DOHH2 (cell line): Measurements from ENCODE around the gene DNAJC19.

Experiments used
- H3F3A ChIP-seq: fragments of 200-600 bp; sonication (generic), shearing (Covaris generic); 2 replicates; pipeline ENCODE4 v1.6.0; 2016; ENCODE audit warnings: antibody characterized with exemption, mild to moderate bottlenecking; ENCODE audit not compliant: control insufficient read depth, insufficient read depth
- H3K27ac ChIP-seq: fragments of 200-600 bp; sonication (generic); 2 replicates; pipeline ENCODE4 v1.5.1; 2014; ENCODE audit warnings: low read depth, mild to moderate bottlenecking, low read length, moderate library complexity
- H3K27me3 ChIP-seq: fragments of 200-600 bp; sonication (generic); 2 replicates; pipeline ENCODE4 v1.6.1; 2014; ENCODE audit warnings: mild to moderate bottlenecking, low read length, mixed read lengths; ENCODE audit not compliant: control insufficient read depth
- H3K36me3 ChIP-seq: fragments of 200-600 bp; sonication (generic); 2 replicates; pipeline ENCODE4 v1.6.1; 2014; ENCODE audit warnings: mild to moderate bottlenecking, low read length, moderate library complexity, mixed read lengths; ENCODE audit not compliant: control insufficient read depth
- H3K4me1 ChIP-seq: fragments of 200-600 bp; sonication (generic); 2 replicates; pipeline ENCODE4 v1.6.1; 2014; ENCODE audit warnings: mild to moderate bottlenecking, low read length, mixed read lengths; ENCODE audit not compliant: control insufficient read depth
- H3K4me2 ChIP-seq: fragments of 200-600 bp; sonication (generic); 2 replicates; pipeline ENCODE4 v1.6.0; 2014; ENCODE audit warnings: mild to moderate bottlenecking, low read length, moderate library complexity
- H3K4me3 ChIP-seq: fragments of 200-600 bp; sonication (generic); 2 replicates; pipeline ENCODE4 v1.5.1; 2014; ENCODE audit warnings: mild to moderate bottlenecking, low read length, mixed read lengths
- H3K79me2 ChIP-seq: fragments of 200-600 bp; sonication (generic); 2 replicates; pipeline ENCODE4 v1.6.1; 2014; ENCODE audit warnings: mild to moderate bottlenecking, low read length, mixed read lengths; ENCODE audit not compliant: control insufficient read depth
- H3K9me2 ChIP-seq: fragments of 200-600 bp; sonication (generic); replicated peaks from 2 replicates; pipeline ENCODE4 v1.6.1; 2014; ENCODE audit warnings: mild to moderate bottlenecking, low read length, mixed read lengths; ENCODE audit not compliant: control insufficient read depth
- H3K9me3 ChIP-seq: fragments of 200-600 bp; sonication (generic); 2 replicates; pipeline ENCODE4 v1.6.1; 2014; ENCODE audit warnings: antibody characterized with exemption, low read length, mixed read lengths; ENCODE audit not compliant: control insufficient read depth, insufficient read depth
- H4K20me1 ChIP-seq: fragments of 200-600 bp; sonication (generic); 2 replicates; pipeline ENCODE4 v1.6.0; 2014; ENCODE audit warnings: low read depth, mild to moderate bottlenecking, antibody characterized with exemption, low read length, moderate library complexity; ENCODE audit not compliant: control insufficient read depth, insufficient read depth
- CTCF ChIP-seq: fragments of 200-600 bp; sonication (generic); IDR thresholded peaks from one replicate; pipeline ENCODE4 v1.5.1; 2014; ENCODE audit warnings: antibody characterized with exemption, mild to moderate bottlenecking, low read depth, low read length; ENCODE audit not compliant: poor library complexity, severe bottlenecking
- EZH2phosphoT487 ChIP-seq: fragments of 200-600 bp; sonication (generic); IDR thresholded peaks from 2 replicates; pipeline ENCODE4 v1.6.1; 2017; ENCODE audit warnings: borderline replicate concordance, mild to moderate bottlenecking, antibody characterized with exemption, low read length, moderate library complexity, mixed read lengths

Gene DNAJC19

GRCh38 chr3:180962530-180962929, 27.0 kb downstream of the DNAJC19 start:
- Histone ChIP-seq H4K20me1 (0 out of 2 replicates have a peak, but pooled peaks cover 4% of the 10 kb centered on the region), H3F3A (peaks cover 19% of the 10 kb centered on the region), H3K27ac (no peak overlapping the region), H3K4me2 (no peak overlapping the region), H3K4me1 (no peaks in the 10 kb centered on the region), H3K27me3 (no peaks in the 10 kb centered on the region), H3K36me3 (peaks cover 98% of the 10 kb centered on the region), H3K9me2 (no peaks in the 10 kb centered on the region), H3K4me3 (no peak overlapping the region), H3K9me3 (no peaks in the 10 kb centered on the region), H3K79me2 (no peaks in the 10 kb centered on the region)
- TF ChIP-seq CTCF (no peak), EZH2phosphoT487 (no peak)

DNA sequence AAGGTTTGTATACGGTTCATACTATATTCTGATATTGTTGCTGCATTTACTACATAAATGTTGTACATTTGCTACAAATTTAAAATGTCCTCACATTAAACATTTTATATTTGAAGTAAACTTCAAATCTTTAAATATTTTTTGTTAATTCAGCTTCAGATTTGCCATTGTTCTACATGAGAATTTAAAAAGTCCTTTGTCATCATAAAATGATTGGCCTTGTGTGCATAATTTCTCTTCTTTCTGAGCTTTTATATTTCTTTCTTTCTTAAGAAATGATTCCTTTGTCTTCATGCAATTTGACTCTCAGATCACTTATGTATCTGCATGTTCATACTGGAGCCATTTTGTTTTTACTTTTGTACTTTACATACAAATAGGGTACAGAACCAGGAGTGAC, 28.0 kb downstream of the DNAJC19 start:
- Histone ChIP-seq H4K20me1 (0 out of 2 replicates have a peak, but pooled peaks cover 2% of the 10 kb centered on the region), H3K4me3 (no peak overlapping the region), H3K4me2 (no peak overlapping the region), H3K4me1 (no peaks in the 10 kb centered on the region), H3K9me2 (no peaks in the 10 kb centered on the region), H3K27ac (no peak overlapping the region), H3F3A (peaks cover 14% of the 10 kb centered on the region), H3K36me3 (peaks cover 98% of the 10 kb centered on the region), H3K9me3 (no peaks in the 10 kb centered on the region), H3K79me2 (no peaks in the 10 kb centered on the region), H3K27me3 (no peaks in the 10 kb centered on the region)
- TF ChIP-seq EZH2phosphoT487 (no peak), CTCF (no peak)

- H3K4me1 ChIP-seq = no peaks in the 10 kb centered on the region
Measured at GRCh38 chr3:180961087-180961486, 28.4 kb downstream of the DNAJC19 start.

More at GRCh38 chr3:180961087-180961486, 28.4 kb downstream of the DNAJC19 start:
- no peaks in the 10 kb centered on the region for H3K9me3 ChIP-seq
- TF ChIP-seq CTCF (no peak), EZH2phosphoT487 (no peak)
- no peaks in the 10 kb centered on the region for H3K79me2 ChIP-seq
- no peaks in the 10 kb centered on the region for H4K20me1 ChIP-seq
- H3F3A ChIP-seq = peaks cover 14% of the 10 kb centered on the region; the same call in 1 of the 2 replicates
- H3K4me2 ChIP-seq = no peak overlapping the region
- no peak overlapping the region for H3K4me3 ChIP-seq
- no peak overlapping the region for H3K27ac ChIP-seq
- peaks cover 98% of the 10 kb centered on the region for H3K36me3 ChIP-seq
- H3K27me3 ChIP-seq = no peaks in the 10 kb centered on the region
- H3K9me2 ChIP-seq = no peaks in the 10 kb centered on the region
